Right atrium auricular region (tissue), 2 donors: Measurements from ENCODE around the gene BRICD5. TPM values are rescaled to one million over a fixed set of nuclear protein-coding genes. Genes with fewer than 3 reads are reported as not detected.

Experiments
- DNase-seq: peaks from one replicate; pipeline ENCODE4 v3.0.0-alpha.2; 2019; ENCODE audit warnings: low spot score
- H3K27ac ChIP-seq, 2 donors: fragments of 200-600 bp; sonication (generic); 1 replicate in 1 of 2; 2 replicates in 1 of 2; pipeline ENCODE4 v1.5.1; 2016 to 2019
- H3K27me3 ChIP-seq, 2 donors: fragments of 200-600 bp; sonication (generic); one replicate each; pipeline versions ENCODE4 v1.5.1 to v1.6.0; 2017 to 2019
- H3K36me3 ChIP-seq: fragments of 200-600 bp; sonication (generic); one replicate; pipeline ENCODE4 v1.5.1; 2016
- H3K4me1 ChIP-seq, 2 donors: fragments of 200-600 bp; sonication (generic); one replicate each; pipeline versions ENCODE4 v1.5.1 to v1.6.0; 2017 to 2019
- H3K4me3 ChIP-seq, 2 donors: fragments of 200-600 bp; sonication (generic); 1 replicate in 1 of 2; 2 replicates in 1 of 2; pipeline ENCODE4 v1.5.1; 2017 to 2019; ENCODE audit warnings: mild to moderate bottlenecking in 1 of 2, moderate library complexity in 1 of 2
- H3K9me3 ChIP-seq, 2 donors: fragments of 200-600 bp; sonication (generic); one replicate each; pipeline ENCODE4 v1.5.1; 2019
- CTCF ChIP-seq, 2 donors: fragments of 200-600 bp; sonication (generic); IDR thresholded peaks; one replicate each; pipeline ENCODE4 v1.5.1; 2019; ENCODE audit warnings: antibody characterized with exemption in 2 of 2
- total RNA-seq, 2 donors: library from RNA; depleted of rRNA; stranded (reverse); fragments of >200 nt; gene quantifications; one replicate each; pipeline ENCODE4 v1.1.0, GENCODE V29; 2016

Gene BRICD5
- total RNA-seq, 2 donors from 2014 or later: 1.2 to 1.6 TPM

- H3K27ac ChIP-seq: peak overlapping the region in 1 of 2 donors; percentile 7
- H3K36me3 ChIP-seq: peaks cover 40% of the 10 kb centered on the region
- no peak for TF ChIP-seq CTCF (IDR thresholded peaks at IDR 0.05)
- no peaks in the 10 kb centered on the region for H3K9me3 ChIP-seq
- no peaks in the 10 kb centered on the region for H3K27me3 ChIP-seq
- H3K4me1 ChIP-seq: peaks cover 0 to 25% of the 10 kb centered on the region in 2 donors
- no peak for DNase-seq
- no peak overlapping the region for H3K4me3 ChIP-seq
These were observed 27.6 kb upstream of the BRICD5 start for GRCh38 chr16:2238150-2238837.

- no peak for DNase-seq
- Histone ChIP-seq H3K9me3 (no peaks in the 10 kb centered on the region), H3K27me3 (no peaks in the 10 kb centered on the region), H3K36me3 (peaks cover 40% of the 10 kb centered on the region), H3K4me3 (peak overlapping the region in 1 of 2 donors; percentile 35), H3K4me1 (peaks cover 0 to 25% of the 10 kb centered on the region in 2 donors), H3K27ac (no peak overlapping the region)
- TF ChIP-seq CTCF (IDR thresholded peaks at IDR 0.05): no peak
These were observed 27.0 kb upstream of the BRICD5 start for GRCh38 chr16:2237493-2238149.

GRCh38 chr16:2237102-2237482 is 26.4 kb upstream of the BRICD5 start:
- Histone ChIP-seq H3K36me3 (peaks cover 40% of the 10 kb centered on the region), H3K4me1 (peaks cover 0 to 25% of the 10 kb centered on the region in 2 donors), H3K4me3 (peak overlapping the region in 1 of 2 donors; percentile 35), H3K27me3 (no peaks in the 10 kb centered on the region), H3K27ac (no peak overlapping the region), H3K9me3 (no peaks in the 10 kb centered on the region)
- no peak for TF ChIP-seq CTCF (IDR thresholded peaks at IDR 0.05)
- DNase-seq: no peak

GRCh38 chr16:2236337-2237101 is 25.9 kb upstream of the BRICD5 start, which contains the start of gene DNASE1L2:
Gene DNASE1L2 (plus strand): TSS chr16:2236444. CDS start chr16:2236817, 373 bp downstream.
- Histone ChIP-seq H3K4me1 (peaks cover 0 to 25% of the 10 kb centered on the region in 2 donors), H3K9me3 (no peaks in the 10 kb centered on the region), H3K36me3 (peaks cover 44% of the 10 kb centered on the region), H3K27me3 (no peaks in the 10 kb centered on the region), H3K4me3 (peak within 1 kb of the TSS in 1 of 2 donors; percentile 35), H3K27ac (no peak within 1 kb of the TSS)
- no peak for DNase-seq
- no peak for TF ChIP-seq CTCF (IDR thresholded peaks at IDR 0.05)

GRCh38 chr16:2235695-2236336 is 25.2 kb upstream of the BRICD5 start:
- no peak overlapping the region for H3K27ac ChIP-seq
- H3K4me3 ChIP-seq: no peak overlapping the region
- TF ChIP-seq CTCF (IDR thresholded peaks at IDR 0.05): no peak
- H3K4me1 ChIP-seq: peaks cover 0 to 25% of the 10 kb centered on the region in 2 donors
- no peak for DNase-seq
- H3K9me3 ChIP-seq: no peaks in the 10 kb centered on the region
- H3K36me3 ChIP-seq: peaks cover 51% of the 10 kb centered on the region
- H3K27me3 ChIP-seq: no peaks in the 10 kb centered on the region
